Measurements from ENCODE around the gene PEX7. TPM values are rescaled to one million over a fixed set of nuclear protein-coding genes. Genes with fewer than 3 reads are reported as not detected.

Gene PEX7, protein sequence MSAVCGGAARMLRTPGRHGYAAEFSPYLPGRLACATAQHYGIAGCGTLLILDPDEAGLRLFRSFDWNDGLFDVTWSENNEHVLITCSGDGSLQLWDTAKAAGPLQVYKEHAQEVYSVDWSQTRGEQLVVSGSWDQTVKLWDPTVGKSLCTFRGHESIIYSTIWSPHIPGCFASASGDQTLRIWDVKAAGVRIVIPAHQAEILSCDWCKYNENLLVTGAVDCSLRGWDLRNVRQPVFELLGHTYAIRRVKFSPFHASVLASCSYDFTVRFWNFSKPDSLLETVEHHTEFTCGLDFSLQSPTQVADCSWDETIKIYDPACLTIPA
- 4.5 to 5.4 TPM (median 5.1 TPM) in 5 replicates for total RNA-seq (2022; extraction: Qiagen RNA extraction)

DNA sequence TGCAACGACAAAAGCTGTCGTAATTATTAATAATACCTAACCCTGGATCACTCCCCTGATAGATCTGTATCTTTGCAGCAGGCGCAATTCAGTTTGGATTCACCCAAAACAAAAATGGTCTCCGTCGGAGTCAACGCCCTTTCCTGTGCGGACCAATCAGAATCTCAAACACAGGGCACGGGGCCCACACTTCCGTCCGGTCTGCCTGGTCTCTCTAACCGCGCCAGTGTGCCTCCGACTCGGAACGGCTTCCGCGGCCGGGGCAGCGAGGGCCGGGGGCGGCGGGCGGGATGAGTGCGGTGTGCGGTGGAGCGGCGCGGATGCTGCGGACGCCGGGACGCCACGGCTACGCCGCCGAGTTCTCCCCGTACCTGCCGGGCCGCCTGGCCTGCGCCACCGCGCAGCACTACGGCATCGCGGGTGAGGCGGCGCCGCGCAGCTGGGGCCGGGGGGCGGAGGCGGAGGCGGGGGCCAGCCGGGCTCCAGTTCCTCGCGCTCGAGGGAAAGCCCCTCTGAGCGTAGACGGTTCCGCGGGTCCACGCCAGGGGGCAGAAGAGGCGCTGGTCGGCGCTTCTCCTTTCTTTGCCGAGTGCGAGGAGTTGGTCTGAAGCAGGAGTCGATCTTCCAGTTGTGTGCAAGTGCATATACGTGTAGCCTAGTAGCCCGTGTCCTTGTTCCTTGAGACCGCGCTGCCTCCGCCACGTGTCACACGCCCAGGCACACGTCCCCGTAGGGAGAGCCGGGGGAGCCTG is at the start of gene PEX7:
Gene PEX7 (plus strand): TSS at position 217 of the 752 bp plus-strand sequence. CDS start 74 bp downstream, at position 291.

DNA sequence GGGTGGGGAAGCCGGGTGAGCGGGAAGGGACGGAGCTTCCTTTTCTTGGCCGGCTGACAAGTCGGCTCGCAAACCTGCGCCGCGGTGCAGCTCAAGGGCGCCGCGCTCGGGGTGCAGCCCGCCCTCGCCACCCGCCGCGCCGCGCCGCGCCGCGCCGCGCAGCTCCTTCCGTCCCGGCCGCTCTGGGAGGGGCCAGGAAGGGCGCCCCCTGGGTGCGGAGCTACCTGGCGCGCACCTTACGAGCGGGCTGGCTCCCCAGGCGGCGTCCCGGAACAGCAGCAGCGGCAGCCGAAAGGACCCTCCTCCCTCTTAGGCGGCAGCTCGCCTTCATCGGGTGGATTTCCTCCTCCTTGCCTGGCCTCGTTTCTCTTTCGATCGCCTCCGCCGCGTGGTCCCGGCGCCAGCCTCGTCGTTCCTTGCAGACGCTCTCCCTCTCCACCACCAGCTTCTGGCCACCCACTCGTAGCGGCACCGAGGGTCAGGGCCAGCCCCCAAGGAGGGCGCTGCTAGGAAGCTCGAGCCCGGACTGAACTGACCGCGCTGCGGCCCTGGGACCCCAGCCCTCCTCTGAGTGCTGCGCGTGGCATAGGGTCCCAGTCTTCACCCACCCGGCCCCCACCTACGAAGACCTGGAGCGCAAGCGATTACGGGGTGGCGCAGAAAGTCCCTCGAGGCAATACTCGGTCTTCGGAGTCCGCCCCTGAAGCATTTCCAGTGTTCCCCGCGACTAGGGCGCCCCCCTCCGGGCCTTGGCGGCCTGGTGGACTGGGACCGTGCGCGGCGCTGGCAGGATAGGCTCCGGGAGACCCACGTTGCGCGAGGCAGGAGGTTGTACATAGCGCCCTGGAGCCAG is 29.8 kb upstream of the PEX7 start, which contains the start of gene MAP3K5:
Gene MAP3K5 (minus strand): TSS at position 68 of the 853 bp plus-strand sequence. CDS start 320 bp downstream, outside the sequence.

DNA sequence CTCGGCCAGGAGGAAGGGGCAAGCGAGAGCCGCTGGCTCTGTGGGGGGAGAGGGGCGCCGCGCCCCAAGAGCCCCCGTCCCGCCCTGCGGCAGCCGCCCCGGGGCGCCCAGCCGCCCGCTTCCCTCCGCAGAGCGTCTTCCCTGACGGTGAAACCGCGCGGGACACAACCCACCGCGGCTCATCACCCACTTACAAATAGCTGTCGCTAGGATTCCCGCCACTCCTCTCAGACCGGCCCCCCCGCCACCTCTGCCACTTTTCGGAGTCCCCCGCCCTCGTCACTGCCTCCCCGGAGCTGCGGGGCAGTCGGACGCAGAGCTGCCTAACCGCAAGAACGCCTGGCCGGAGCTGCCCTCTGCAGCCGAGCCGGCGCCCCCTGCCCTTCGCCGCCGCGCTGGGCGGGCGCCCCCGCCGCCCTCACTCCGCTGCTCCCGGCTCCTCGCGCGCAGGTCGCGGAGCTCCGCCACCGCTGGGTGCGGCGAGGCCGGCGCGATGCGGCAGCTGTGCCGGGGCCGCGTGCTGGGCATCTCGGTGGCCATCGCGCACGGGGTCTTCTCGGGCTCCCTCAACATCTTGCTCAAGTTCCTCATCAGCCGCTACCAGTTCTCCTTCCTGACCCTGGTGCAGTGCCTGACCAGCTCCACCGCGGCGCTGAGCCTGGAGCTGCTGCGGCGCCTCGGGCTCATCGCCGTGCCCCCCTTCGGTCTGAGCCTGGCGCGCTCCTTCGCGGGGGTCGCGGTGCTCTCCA is 99.7 kb downstream of the PEX7 start, which contains the start of gene SLC35D3:
Gene SLC35D3 (plus strand): TSS at position 366 of the 749 bp plus-strand sequence. CDS start 128 bp downstream, at position 494.

Other genes starting within 250 kb of the PEX7 start
- 2.0 to 2.2 TPM (median 2.0 TPM) in 5 replicates for gene MAP3K5, start 30.1 kb upstream of the PEX7 start, total RNA-seq (2022; extraction: Qiagen RNA extraction)
- 0.05 to 0.09 TPM (median 0.09 TPM) in 4 of 5 replicates, not detected in the other for gene SLC35D3, start 99.7 kb downstream of the PEX7 start, total RNA-seq (2022; extraction: Qiagen RNA extraction)
- gene IL20RA, start 222.4 kb downstream of the PEX7 start, total RNA-seq (2022; extraction: Qiagen RNA extraction): 0.06 to 0.14 TPM in 2 of 5 replicates, not detected in the others